Lung (tissue), 12 donors: ENCODE results near the gene THSD7B. TPM values are rescaled to one million over a fixed set of nuclear protein-coding genes. Genes with fewer than 3 reads are reported as not detected.

Experiments used
- ATAC-seq: fragments of 200-7000 bp; cut with Tn5 transposase; one replicate; pipeline ENCODE4 v1.9.1; 2020; ENCODE audit warnings: moderate number of reproducible peaks; ENCODE audit not compliant: insufficient read depth, low FRiP score
- DNase-seq, 3 donors: peaks; one replicate each; pipeline ENCODE4 v3.0.0-alpha.2; 2013 to 2017
- H3K27ac ChIP-seq, 2 donors: one replicate each; pipeline ENCODE4 v1.5.1; 2013; ENCODE audit warnings: mild to moderate bottlenecking in 2 of 2, moderate library complexity in 2 of 2, control low read depth in 1 of 2, inconsistent platforms in 1 of 2, low read depth in 1 of 2, low read length in 1 of 2
- H3K27me3 ChIP-seq, 3 donors: one replicate each; pipeline ENCODE4 v1.5.1; 2013; ENCODE audit warnings: low read length in 2 of 3; ENCODE audit not compliant: control insufficient read depth in 3 of 3, insufficient read depth in 3 of 3
- H3K36me3 ChIP-seq, 4 donors: one replicate each; pipeline ENCODE4 v1.5.1; 2013; ENCODE audit warnings: low read length in 4 of 4, mild to moderate bottlenecking in 1 of 4, moderate library complexity in 1 of 4; ENCODE audit not compliant: control insufficient read depth in 4 of 4, insufficient read depth in 4 of 4
- H3K4me1 ChIP-seq, 5 donors: one replicate each; pipeline ENCODE4 v1.5.1; 2013; ENCODE audit warnings: low read length in 5 of 5, mild to moderate bottlenecking in 2 of 5, moderate library complexity in 1 of 5; ENCODE audit not compliant: control insufficient read depth in 5 of 5, insufficient read depth in 5 of 5
- H3K4me3 ChIP-seq: one replicate; pipeline ENCODE4 v1.5.1; 2013; ENCODE audit warnings: mild to moderate bottlenecking, control low read depth, moderate library complexity
- H3K9ac ChIP-seq, 2 donors: one replicate each; pipeline ENCODE4 v1.5.1; 2013; ENCODE audit warnings: low read length in 2 of 2, control low read depth in 1 of 2; ENCODE audit not compliant: insufficient read depth in 1 of 2
- H3K9me3 ChIP-seq, 4 donors: one replicate each; pipeline ENCODE4 v1.5.1; 2013; ENCODE audit warnings: low read length in 3 of 4, mild to moderate bottlenecking in 1 of 4, moderate library complexity in 1 of 4; ENCODE audit not compliant: control insufficient read depth in 4 of 4, insufficient read depth in 3 of 4
- WGBS, 2 donors: extraction: QIAGEN DNeasy Blood & Tissue Kit; methylation state at CpG; one replicate each; pipeline ENCODE4 v1.1.7; 2013; 5-methylcytosine and 5-hydroxymethylcytosine counted together
- polyA plus RNA-seq, 2 donors: library from polyadenylated mRNA; stranded (reverse); fragments of 200-250 nt; gene quantifications; one replicate each; pipeline ENCODE4 v1.2.1, GENCODE V29; 2013
- total RNA-seq, 2 donors: library from RNA; depleted of rRNA in 1 of 2; stranded (reverse); fragments of >200 nt in 1 of 2; gene quantifications; one replicate each; pipeline ENCODE4 v1.2.1, GENCODE V29; 2014 to 2021
- TF ChIP-seq, protein P1 (sequence below): IDR thresholded peaks from 2 replicates; pipeline ENCODE4 v1.5.1; 2012; ENCODE audit warnings: mild to moderate bottlenecking; ENCODE audit errors: control extremely low read depth, extremely low read depth
- donor health status: control.
- donor health status: control.
- donor health status: Bipolar disorder and iron deficiency.
- donor health status: healthy.
- donor health status: DM: yes; HTN: yes; CAD: no.

The THSD7B gene
- total and polyA plus RNA-seq, 4 donors = 0.03 to 8.2 (median 0.14) TPM

DNA sequence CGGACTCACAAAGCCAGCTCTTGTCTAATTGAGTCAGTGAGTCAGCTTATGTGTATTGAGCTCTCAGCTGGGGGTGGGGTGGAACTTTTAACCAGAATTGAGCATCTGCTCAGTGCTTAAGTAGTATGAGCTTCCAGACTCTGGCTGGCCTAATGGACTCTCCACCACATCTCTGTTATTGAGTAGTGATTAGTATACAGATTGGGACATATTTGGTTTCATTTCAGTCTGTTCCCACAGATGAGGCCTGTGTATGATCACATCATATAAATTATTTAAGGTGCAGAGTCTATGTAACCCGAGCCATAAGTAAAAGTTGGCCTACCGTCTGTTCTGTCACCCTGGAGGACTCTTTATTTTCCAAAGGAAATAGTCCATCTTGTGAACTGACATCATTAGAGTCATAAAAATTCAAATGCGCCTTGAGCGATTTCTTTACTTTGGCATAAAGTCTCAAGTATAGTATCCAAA, 152.1 kb downstream of the THSD7B start:
- no peak overlapping the region for H3K4me3 ChIP-seq
- 83 to 87% methylated on average over 5 of the region's 5 CpGs for WGBS, 2 donors
- TF ChIP-seq, protein P1, sequence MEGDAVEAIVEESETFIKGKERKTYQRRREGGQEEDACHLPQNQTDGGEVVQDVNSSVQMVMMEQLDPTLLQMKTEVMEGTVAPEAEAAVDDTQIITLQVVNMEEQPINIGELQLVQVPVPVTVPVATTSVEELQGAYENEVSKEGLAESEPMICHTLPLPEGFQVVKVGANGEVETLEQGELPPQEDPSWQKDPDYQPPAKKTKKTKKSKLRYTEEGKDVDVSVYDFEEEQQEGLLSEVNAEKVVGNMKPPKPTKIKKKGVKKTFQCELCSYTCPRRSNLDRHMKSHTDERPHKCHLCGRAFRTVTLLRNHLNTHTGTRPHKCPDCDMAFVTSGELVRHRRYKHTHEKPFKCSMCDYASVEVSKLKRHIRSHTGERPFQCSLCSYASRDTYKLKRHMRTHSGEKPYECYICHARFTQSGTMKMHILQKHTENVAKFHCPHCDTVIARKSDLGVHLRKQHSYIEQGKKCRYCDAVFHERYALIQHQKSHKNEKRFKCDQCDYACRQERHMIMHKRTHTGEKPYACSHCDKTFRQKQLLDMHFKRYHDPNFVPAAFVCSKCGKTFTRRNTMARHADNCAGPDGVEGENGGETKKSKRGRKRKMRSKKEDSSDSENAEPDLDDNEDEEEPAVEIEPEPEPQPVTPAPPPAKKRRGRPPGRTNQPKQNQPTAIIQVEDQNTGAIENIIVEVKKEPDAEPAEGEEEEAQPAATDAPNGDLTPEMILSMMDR = no peak
- DNase-seq = no peak
- ATAC-seq = no peak
- no peak overlapping the region for H3K27ac ChIP-seq
- H3K36me3 ChIP-seq = no peaks in the 10 kb centered on the region
- no peaks in the 10 kb centered on the region for H3K27me3 ChIP-seq
- peaks cover 0 to 15% (median 3%) of the 10 kb centered on the region in 4 donors for H3K9me3 ChIP-seq
- H3K9ac ChIP-seq = no peak overlapping the region
- no peaks in the 10 kb centered on the region for H3K4me1 ChIP-seq

DNA sequence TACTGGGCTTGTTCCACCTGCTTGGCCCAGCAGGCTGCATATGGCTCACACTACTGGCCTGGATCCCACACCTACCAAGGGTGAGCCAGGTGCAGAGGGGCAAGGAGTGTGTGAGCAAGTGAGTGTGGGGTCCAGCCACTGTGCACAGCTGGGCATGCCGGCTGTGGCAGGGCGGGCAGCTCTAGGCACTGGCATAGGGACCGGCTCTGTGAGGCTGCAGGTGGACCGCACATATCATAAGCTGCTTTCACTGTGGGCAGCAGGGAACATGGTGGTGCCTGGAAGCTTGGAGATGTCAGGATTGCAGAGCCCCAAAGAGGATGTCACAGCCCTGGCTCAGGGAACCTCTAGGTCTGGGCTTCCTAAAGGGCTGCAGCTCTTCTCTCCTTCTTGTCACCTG, 154.3 kb downstream of the THSD7B start:
- H3K4me3 ChIP-seq = no peak overlapping the region
- no peak overlapping the region for H3K27ac ChIP-seq
- no peaks in the 10 kb centered on the region for H3K36me3 ChIP-seq
- TF ChIP-seq, protein P1 = no peak
- no peak for ATAC-seq
- no peak for DNase-seq
- H3K9me3 ChIP-seq = peaks cover 0 to 15% (median 3%) of the 10 kb centered on the region in 4 donors
- H3K4me1 ChIP-seq = no peaks in the 10 kb centered on the region
- no peaks in the 10 kb centered on the region for H3K27me3 ChIP-seq
- 98% methylated on average over 4 of the region's 4 CpGs for WGBS, 2 donors
- H3K9ac ChIP-seq = no peak overlapping the region

DNA sequence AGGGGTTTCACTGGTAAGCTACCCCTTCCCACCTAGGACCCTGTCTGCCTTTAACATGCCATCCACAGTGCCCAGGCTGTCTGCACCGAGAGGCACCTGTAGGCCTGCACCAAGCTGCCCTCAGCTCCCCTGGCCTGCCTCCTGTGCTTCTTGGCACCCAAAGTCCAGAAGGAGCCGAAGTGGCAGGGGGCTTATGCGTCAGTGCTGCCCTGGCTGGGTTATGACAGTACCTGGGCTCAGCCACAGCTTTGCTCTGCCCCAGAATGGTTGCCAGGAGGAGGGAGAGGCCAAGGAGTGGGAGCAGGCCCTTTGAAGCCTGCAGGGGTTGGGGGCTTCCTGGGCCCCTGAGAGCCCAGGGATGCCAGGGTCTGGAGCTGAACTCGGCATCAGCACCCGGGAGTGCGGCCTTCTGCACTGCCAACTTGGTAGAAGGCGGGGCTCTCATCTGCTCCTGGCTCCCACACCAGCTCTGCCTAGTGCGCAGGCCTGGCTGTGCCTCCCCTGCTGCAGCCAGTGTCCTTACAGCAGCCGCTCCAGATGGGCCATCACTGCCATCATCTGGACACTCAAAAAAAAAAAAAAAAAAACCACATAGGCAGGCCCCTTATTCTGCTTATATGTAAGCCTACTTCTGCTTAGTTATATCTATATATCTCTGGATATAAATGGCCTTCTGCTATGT, 155.4 kb downstream of the THSD7B start:
- TF ChIP-seq, protein P1 = no peak
- no peak overlapping the region for H3K27ac ChIP-seq
- peaks cover 0 to 15% (median 3%) of the 10 kb centered on the region in 4 donors for H3K9me3 ChIP-seq
- no peaks in the 10 kb centered on the region for H3K36me3 ChIP-seq
- no peaks in the 10 kb centered on the region for H3K27me3 ChIP-seq
- no peak for ATAC-seq
- H3K4me1 ChIP-seq = no peaks in the 10 kb centered on the region
- no peak overlapping the region for H3K9ac ChIP-seq
- 91 to 95% methylated on average over 8 to 9 of the region's 9 CpGs for WGBS, 2 donors
- no peak for DNase-seq
- no peak overlapping the region for H3K4me3 ChIP-seq

DNA sequence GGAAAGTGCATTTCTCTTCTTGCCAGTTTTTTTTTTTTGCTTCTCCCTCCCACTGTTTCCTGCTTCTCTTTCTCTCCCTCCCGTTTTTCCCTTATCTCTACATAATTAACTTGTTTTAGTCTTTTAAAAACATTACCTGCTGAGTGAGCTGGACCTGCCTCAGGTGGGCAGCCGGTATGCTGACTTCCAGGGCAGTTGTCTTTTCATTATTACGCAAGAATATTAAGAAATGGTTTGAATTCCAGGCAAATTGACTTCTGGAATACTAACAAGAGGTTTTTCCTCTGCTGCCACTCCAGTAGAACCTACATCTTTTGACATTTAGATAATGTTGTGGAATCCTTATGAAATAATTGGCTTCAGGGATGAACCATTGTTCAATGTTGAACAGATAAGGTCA, 161.8 kb downstream of the THSD7B start:
- ATAC-seq = no peak
- Histone ChIP-seq H3K9ac (no peak overlapping the region), H3K9me3 (no peaks in the 10 kb centered on the region), H3K27me3 (no peaks in the 10 kb centered on the region), H3K36me3 (no peaks in the 10 kb centered on the region), H3K4me3 (no peak overlapping the region), H3K27ac (no peak overlapping the region), H3K4me1 (no peaks in the 10 kb centered on the region)
- TF ChIP-seq, protein P1 = no peak
- DNase-seq = no peak
- WGBS, 2 donors = 43 to 58% methylated on average over 3 of the region's 3 CpGs
